GM18858 (cell line): Measurements from ENCODE around the gene CLDN6.

Experiments used
- ATAC-seq: cut with Tn5 transposase; IDR thresholded peaks from one replicate; pipeline ENCODE4 v1.9.1; 2021; ENCODE audit not compliant: unreplicated experiment

Gene CLDN6

GRCh38 chr16:2990891-2991290, 27.1 kb downstream of the CLDN6 start:
- no peak for ATAC-seq

DNA sequence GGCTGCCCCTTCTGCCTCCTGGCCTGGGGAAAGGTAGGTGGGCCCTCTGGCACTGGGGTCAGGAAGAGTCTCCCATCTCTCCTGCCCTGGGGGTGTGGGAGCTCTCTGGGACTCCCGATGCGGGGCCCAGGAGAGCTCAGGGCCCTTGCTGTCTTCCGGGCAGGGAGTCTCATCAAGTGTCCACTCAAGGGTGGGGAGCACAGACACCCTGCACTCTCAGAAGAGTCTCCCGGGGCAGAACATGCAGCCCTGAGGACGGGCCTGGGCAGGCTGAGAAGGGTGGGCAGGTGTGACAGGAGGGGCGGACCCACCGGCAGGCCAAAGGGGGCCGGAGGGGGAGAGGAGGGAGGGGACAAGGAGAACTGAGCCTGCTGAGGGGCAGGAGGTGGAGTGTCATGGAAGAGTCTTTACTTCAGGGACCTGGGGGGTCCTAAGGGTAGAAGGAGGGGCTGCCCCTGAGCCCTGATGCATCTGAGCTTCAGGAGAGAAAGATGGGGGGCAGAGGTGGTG, 29.3 kb downstream of the CLDN6 start:
- no peak for ATAC-seq

DNA sequence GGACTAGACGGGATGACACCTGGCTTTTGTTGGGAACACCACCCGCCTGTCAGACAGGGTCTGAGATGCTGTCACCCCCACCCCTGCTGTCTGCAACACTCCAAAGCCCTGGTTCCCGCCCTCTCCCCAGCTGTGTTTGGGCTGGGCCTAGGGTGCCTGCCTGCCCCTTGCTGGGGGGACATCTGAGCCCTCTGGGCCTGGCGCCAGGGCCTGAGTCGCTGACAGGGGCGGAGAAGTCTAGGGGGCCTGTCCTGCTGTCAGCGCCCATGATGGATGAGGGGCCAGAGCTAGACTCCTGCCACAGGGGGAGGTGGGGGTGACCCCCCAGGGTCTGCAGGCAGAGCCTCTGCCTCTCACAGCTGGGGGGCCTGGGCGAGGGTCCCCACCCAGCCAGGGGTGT, 30.1 kb downstream of the CLDN6 start:
- no peak for ATAC-seq

DNA sequence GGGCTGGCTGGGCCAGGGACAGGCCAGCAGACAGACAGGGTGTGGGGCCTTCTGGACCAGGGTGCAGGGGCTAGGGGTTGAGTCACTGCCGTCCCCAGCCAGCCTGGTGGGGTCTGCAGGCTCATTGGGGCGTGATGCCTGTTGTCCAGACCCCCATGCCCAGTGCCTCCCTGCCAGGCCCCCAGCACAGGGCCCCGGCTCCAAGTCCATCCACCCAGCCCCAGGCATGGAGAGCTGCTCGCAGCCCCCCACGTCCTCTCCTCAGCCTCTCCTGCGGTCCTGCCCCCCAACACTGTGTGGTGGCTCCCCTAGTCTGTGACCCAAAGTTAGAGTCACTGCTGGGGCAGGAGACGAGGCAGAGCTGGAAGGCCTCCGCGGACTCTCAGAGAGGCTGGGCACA, 30.7 kb downstream of the CLDN6 start:
- no peak for ATAC-seq

DNA sequence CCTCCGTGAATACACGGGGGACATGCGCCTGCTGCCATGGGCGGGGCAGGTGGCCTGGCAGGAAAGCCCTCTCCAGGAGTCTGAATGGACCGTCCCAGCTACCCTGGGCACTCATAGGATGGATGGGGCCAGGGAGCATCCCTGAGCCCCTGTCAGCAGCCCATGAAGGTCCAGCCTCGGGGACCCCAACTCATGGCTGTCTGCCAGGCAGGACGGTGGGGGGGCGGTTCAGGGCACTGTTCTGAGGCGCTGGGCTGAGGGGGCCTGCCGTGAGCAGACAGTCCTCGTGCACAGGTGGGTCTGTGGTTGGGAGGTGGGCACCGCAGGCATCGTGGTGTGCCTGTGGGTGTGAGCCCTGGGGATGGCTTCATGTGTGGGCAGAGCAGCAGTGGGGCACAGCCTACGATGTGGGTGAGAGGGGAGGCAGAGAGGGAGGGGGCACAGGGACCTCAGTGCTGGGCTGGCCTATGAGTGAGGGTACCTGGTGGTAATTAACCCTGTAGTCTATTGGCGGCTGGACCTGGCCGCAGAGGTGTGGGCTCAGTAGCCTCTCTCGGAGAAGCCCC, 31.3 kb downstream of the CLDN6 start:
- ATAC-seq, result no peak

GRCh38 chr16:2985893-2986355, 32.1 kb downstream of the CLDN6 start:
- no peak for ATAC-seq

GRCh38 chr16:2985462-2985861, 32.5 kb downstream of the CLDN6 start:
- no peak for ATAC-seq

- no peak for ATAC-seq
These were observed 34.3 kb downstream of the CLDN6 start for GRCh38 chr16:2983706-2984136.

DNA sequence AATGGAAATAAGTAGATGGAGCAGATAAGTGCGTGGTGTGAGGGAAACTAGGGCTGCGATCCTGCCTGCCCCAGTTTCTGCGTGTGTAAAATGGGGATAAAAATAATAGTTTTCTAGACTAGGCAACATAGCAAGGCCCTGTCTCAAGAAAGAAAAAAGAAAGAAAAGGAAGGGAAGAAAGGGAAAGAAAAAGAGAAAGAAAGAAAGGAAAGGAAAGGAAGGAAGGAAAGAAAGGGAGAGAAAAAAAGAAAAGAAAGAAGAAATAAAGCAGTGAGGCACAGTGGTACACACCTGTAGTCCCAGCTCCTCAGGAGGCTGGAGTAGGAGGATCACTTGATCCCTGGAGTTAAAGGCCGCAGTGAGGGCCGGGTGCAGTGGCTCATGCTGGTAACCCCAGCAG, 35.6 kb downstream of the CLDN6 start:
- ATAC-seq, result no peak

GRCh38 chr16:2981899-2982250, 36.1 kb downstream of the CLDN6 start:
- no peak for ATAC-seq

- ATAC-seq, result no peak
These were observed 36.6 kb downstream of the CLDN6 start for GRCh38 chr16:2981177-2981898.

- ATAC-seq, result peak; percentile 55
These were observed 37.5 kb downstream of the CLDN6 start, which contains the start of gene PKMYT1 for GRCh38 chr16:2980227-2981176. TSS of gene PKMYT1 (minus strand) at chr16:2980446. CDS start at chr16:2979657, 789 bp downstream.

GRCh38 chr16:2979669-2980226, 38.2 kb downstream of the CLDN6 start:
- ATAC-seq, result no peak

GRCh38 chr16:2977440-2977839, 40.5 kb downstream of the CLDN6 start:
- no peak for ATAC-seq

DNA sequence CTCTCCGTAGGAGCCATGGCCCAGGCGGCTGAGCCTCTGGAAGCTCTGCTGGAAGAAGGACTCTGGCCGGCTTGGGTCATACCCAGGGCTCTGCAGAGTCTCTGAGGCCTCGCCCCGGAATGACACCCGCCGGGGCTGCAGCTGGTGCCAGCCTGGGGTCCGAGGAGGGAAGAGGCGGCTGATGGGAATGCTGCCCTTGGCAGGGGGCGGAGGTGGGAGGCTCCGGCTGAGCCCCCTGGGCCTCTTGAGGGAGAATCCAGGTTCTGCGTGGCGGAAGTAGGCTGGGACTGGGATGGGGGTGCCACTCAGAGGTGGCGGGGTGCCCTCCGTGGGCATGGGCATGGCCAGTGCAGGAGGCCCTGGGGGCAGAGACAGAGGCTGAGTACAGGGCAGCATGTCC, 41.3 kb downstream of the CLDN6 start:
- no peak for ATAC-seq

- no peak for ATAC-seq
These were observed 41.8 kb downstream of the CLDN6 start for GRCh38 chr16:2976201-2976600.

DNA sequence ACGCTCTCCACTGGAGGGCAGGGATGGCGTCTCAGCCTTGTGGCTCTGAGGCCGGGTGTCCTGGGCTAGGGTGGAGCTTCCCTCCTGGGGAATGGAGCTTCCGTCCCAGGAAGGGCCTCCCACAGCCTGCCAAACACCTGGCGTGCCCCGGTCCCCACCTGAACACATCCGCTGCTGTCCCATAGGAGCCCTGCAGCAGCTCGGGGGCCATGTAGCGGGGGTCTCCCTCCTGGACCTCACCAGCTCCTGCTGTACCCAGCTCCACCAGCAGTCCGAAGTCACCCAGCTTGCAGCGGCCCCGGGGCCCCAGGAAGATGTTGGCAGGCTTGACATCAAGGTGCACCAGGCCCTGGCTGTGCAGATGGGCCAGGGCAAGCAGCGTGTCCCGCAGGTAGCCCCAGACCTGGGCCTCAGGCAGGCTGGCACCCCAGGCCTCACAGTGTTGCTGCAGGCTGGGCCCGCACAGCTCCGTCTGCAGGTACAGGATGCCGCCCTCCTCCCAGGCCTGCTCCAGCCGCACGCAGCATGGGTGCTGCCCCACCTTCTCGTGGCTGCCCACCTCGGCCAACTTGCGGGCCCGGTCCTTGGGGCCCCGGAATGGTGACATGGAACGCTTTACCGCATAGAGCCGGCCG, 42.7 kb downstream of the CLDN6 start:
- ATAC-seq, result no peak

GRCh38 chr16:2974319-2975056, 43.5 kb downstream of the CLDN6 start:
- ATAC-seq, result no peak

GRCh38 chr16:2973605-2974318, 44.2 kb downstream of the CLDN6 start:
- no peak for ATAC-seq
